GM10266 (cell line): Measurements from ENCODE around the gene SETBP1.

Source experiments
- DNase-seq: peaks from one replicate; pipeline ENCODE4 v3.0.0; 2012; ENCODE audit errors: extremely low spot score
- CTCF ChIP-seq: IDR thresholded peaks from 2 replicates; pipeline ENCODE4 v1.5.1; 2012; ENCODE audit warnings: mild to moderate bottlenecking, low read depth; ENCODE audit not compliant: control insufficient read depth, insufficient read depth; ENCODE audit errors: missing control alignments

SETBP1 gene

GRCh38 chr18:44732599-44732998, 51.9 kb downstream of the SETBP1 start:
- no peak for TF ChIP-seq CTCF
- DNase-seq, result no peak

GRCh38 chr18:44733069-44733753, 52.5 kb downstream of the SETBP1 start:
- TF ChIP-seq CTCF, result no peak
- DNase-seq, result no peak

GRCh38 chr18:44733754-44734465, 53.2 kb downstream of the SETBP1 start:
- no peak for DNase-seq
- no peak for TF ChIP-seq CTCF

- TF ChIP-seq CTCF, result no peak
- DNase-seq, result no peak
Observed at GRCh38 chr18:44735096-44735495, 54.4 kb downstream of the SETBP1 start.

- no peak for DNase-seq
- no peak for TF ChIP-seq CTCF
Observed at GRCh38 chr18:44736664-44737380, 56.1 kb downstream of the SETBP1 start.

GRCh38 chr18:44737623-44738022, 56.9 kb downstream of the SETBP1 start:
- DNase-seq, result no peak
- no peak for TF ChIP-seq CTCF

GRCh38 chr18:44740000-44740399, 59.3 kb downstream of the SETBP1 start:
- DNase-seq, result no peak
- no peak for TF ChIP-seq CTCF
